Ectodermal cell (in vitro differentiated cells): ENCODE data around the gene DCLK1.

ENCODE experiments used
- H3K27ac ChIP-seq: 2 replicates; pipeline ENCODE4 v1.7.0; 2013; ENCODE audit warnings: mild to moderate bottlenecking, low read depth, low read length; ENCODE audit not compliant: insufficient read depth, poor library complexity, severe bottlenecking
- H3K27me3 ChIP-seq: 2 replicates; pipeline ENCODE4 v1.7.0; 2013; ENCODE audit warnings: mild to moderate bottlenecking, low read length; ENCODE audit not compliant: insufficient read depth, control insufficient read depth, poor library complexity, severe bottlenecking
- H3K36me3 ChIP-seq: one replicate; pipeline ENCODE4 v1.7.0; 2013; ENCODE audit warnings: low read length; ENCODE audit not compliant: control insufficient read depth, insufficient read depth
- H3K4me1 ChIP-seq: one replicate; pipeline ENCODE4 v1.7.0; 2013; ENCODE audit warnings: low read length; ENCODE audit not compliant: control insufficient read depth, insufficient read depth
- H3K4me3 ChIP-seq: 2 replicates; pipeline ENCODE4 v1.7.0; 2013; ENCODE audit warnings: low read depth, low read length, control low read depth; ENCODE audit not compliant: insufficient read depth
- H3K9me3 ChIP-seq: 2 replicates; pipeline ENCODE4 v1.7.0; 2013; ENCODE audit warnings: mild to moderate bottlenecking, low read length, moderate library complexity; ENCODE audit not compliant: control insufficient read depth
- WGBS, 2 experiments: methylation state at CpG; one replicate each; pipeline ENCODE4 v1.1.7; 2013; ENCODE audit warnings: missing lambda C conversion rate in 2 of 2; 5-methylcytosine and 5-hydroxymethylcytosine counted together

Gene DCLK1

GRCh38 chr13:35894636-35895035 is 236.5 kb downstream of the DCLK1 start:
- H3K27ac ChIP-seq: no peak overlapping the region
- no peaks in the 10 kb centered on the region for H3K4me1 ChIP-seq
- no peaks in the 10 kb centered on the region for H3K36me3 ChIP-seq
- no peaks in the 10 kb centered on the region for H3K9me3 ChIP-seq
- no peaks in the 10 kb centered on the region for H3K27me3 ChIP-seq
- no peak overlapping the region for H3K4me3 ChIP-seq
- WGBS, 2 experiments: 91 to 97% methylated on average over 3 of the region's 3 CpGs

- no peaks in the 10 kb centered on the region for H3K27me3 ChIP-seq
- no peak overlapping the region for H3K4me3 ChIP-seq
- 93 to 96% methylated on average over 6 of the region's 6 CpGs for WGBS, 2 experiments
- H3K9me3 ChIP-seq: no peaks in the 10 kb centered on the region
- H3K4me1 ChIP-seq: no peaks in the 10 kb centered on the region
- H3K36me3 ChIP-seq: no peaks in the 10 kb centered on the region
- no peak overlapping the region for H3K27ac ChIP-seq
These were observed 238.1 kb downstream of the DCLK1 start for GRCh38 chr13:35892837-35893814.

GRCh38 chr13:35891507-35892441 is 239.4 kb downstream of the DCLK1 start:
- Histone ChIP-seq H3K9me3 (no peaks in the 10 kb centered on the region), H3K4me3 (no peak overlapping the region), H3K27me3 (no peaks in the 10 kb centered on the region), H3K4me1 (no peaks in the 10 kb centered on the region), H3K27ac (no peak overlapping the region), H3K36me3 (no peaks in the 10 kb centered on the region)
- 80% methylated on average over 11 of the region's 12 CpGs for WGBS, 2 experiments

GRCh38 chr13:35889560-35889959 is 241.6 kb downstream of the DCLK1 start:
- Histone ChIP-seq H3K27ac (no peak overlapping the region), H3K9me3 (no peaks in the 10 kb centered on the region), H3K4me1 (no peaks in the 10 kb centered on the region), H3K4me3 (no peak overlapping the region), H3K36me3 (no peaks in the 10 kb centered on the region), H3K27me3 (no peaks in the 10 kb centered on the region)
- WGBS, 2 experiments: 90% methylated on average over 2 of the region's 2 CpGs; no CpG with 5 or more reads in 1 of the 2 experiments

GRCh38 chr13:35888981-35889380 is 242.2 kb downstream of the DCLK1 start:
- Histone ChIP-seq H3K4me3 (no peak overlapping the region), H3K27me3 (no peaks in the 10 kb centered on the region), H3K27ac (no peak overlapping the region), H3K36me3 (no peaks in the 10 kb centered on the region), H3K4me1 (no peaks in the 10 kb centered on the region), H3K9me3 (no peaks in the 10 kb centered on the region)
- 88 to 100% methylated on average over 1 of the region's 2 CpGs for WGBS, 2 experiments

GRCh38 chr13:35888457-35888883 is 242.7 kb downstream of the DCLK1 start:
- WGBS, 2 experiments: 87 to 95% methylated on average over 3 of the region's 3 CpGs
- Histone ChIP-seq H3K9me3 (no peaks in the 10 kb centered on the region), H3K4me1 (no peaks in the 10 kb centered on the region), H3K4me3 (no peak overlapping the region), H3K27ac (no peak overlapping the region), H3K27me3 (no peaks in the 10 kb centered on the region), H3K36me3 (no peaks in the 10 kb centered on the region)

- 93 to 96% methylated on average over 6 of the region's 6 CpGs for WGBS, 2 experiments
- Histone ChIP-seq H3K27ac (no peak overlapping the region), H3K27me3 (no peaks in the 10 kb centered on the region), H3K4me1 (no peaks in the 10 kb centered on the region), H3K36me3 (no peaks in the 10 kb centered on the region), H3K9me3 (no peaks in the 10 kb centered on the region), H3K4me3 (no peak overlapping the region)
These were observed 244.0 kb downstream of the DCLK1 start for GRCh38 chr13:35887115-35887666.

GRCh38 chr13:35886332-35887114 is 244.7 kb downstream of the DCLK1 start:
- Histone ChIP-seq H3K4me1 (no peaks in the 10 kb centered on the region), H3K27me3 (no peaks in the 10 kb centered on the region), H3K4me3 (no peak overlapping the region), H3K27ac (no peak overlapping the region), H3K36me3 (no peaks in the 10 kb centered on the region), H3K9me3 (no peaks in the 10 kb centered on the region)
- 92 to 93% methylated on average over 8 to 9 of the region's 9 CpGs for WGBS, 2 experiments

- no peaks in the 10 kb centered on the region for H3K36me3 ChIP-seq
- 91 to 94% methylated on average over 3 to 4 of the region's 4 CpGs for WGBS, 2 experiments
- no peak overlapping the region for H3K4me3 ChIP-seq
These were observed 246.9 kb downstream of the DCLK1 start for GRCh38 chr13:35884211-35884760.

More at GRCh38 chr13:35884211-35884760, 246.9 kb downstream of the DCLK1 start:
- Histone ChIP-seq H3K27ac (no peak overlapping the region), H3K9me3 (no peaks in the 10 kb centered on the region), H3K27me3 (no peaks in the 10 kb centered on the region), H3K4me1 (no peaks in the 10 kb centered on the region)
